Medulla oblongata (tissue), 1 donor: ENCODE measurements around the gene NCOA1.
A peak's percentile ranks its signal among the peaks of the same experiment; 100 is the strongest.

Source experiments
- DNase-seq: peaks from one replicate; pipeline ENCODE4 v3.0.0-alpha.2; 2015; ENCODE audit errors: extremely low spot score

NCOA1 gene

GRCh38 chr2:24739354-24740025 is 248.4 kb downstream of the NCOA1 start:
- DNase-seq = no peak

DNA sequence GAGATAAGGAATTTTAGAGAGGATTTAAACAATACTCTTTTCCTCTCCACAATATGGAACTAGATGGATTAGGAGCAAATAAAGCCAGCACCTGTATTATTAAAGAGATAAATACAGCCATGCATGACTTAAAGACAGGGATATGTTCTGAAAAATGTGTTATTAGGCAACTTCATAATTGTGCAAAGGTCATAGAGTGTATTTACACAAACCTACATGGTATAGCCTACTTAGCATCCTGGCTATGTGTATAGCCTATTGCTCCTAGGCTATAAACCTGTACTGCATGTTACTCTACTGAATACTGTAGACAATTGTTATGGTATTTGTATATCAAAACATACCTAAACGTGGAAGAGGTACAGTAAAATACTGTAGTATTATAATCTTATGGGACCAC is 249.1 kb downstream of the NCOA1 start:
- DNase-seq = no peak

DNA sequence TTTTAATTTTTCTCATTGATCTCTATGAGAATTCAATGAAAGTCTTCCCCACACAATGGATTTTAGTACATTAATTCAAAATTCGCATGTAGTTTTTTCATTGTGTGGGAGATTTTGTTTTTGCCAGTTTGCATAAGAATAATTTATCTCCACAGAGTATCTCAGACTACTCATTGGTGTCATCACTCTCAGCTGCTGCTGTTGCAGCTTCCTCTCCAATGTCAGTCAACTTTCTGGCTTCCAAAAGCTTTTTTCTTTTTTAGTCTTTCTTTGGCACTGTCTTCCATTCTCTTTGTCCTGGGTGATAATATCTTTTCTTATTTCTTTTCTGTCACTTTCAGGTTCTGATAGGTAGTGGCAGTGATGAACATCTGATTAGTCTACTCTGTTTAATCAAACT is 251.7 kb downstream of the NCOA1 start:
- DNase-seq = no peak

DNA sequence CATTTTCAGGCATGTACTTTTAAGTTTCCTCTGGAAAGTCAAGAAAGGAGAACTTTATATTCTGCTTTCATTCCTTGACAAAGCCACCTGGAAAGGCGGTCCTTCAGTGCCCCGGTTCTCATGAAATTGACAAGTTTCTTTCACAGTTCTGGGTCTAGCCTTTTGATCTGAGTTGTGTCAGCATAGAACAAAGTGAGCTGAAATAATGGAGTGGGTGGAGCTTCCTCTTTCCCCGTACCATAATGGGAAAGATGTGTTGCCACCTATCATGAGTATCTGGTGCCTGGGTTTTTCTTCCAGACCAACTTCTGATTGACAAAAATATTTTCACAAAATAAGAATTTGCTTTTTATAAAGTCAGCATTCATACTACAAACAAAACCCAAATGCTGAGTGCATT is 252.9 kb downstream of the NCOA1 start:
- peak; percentile 28 for DNase-seq

DNA sequence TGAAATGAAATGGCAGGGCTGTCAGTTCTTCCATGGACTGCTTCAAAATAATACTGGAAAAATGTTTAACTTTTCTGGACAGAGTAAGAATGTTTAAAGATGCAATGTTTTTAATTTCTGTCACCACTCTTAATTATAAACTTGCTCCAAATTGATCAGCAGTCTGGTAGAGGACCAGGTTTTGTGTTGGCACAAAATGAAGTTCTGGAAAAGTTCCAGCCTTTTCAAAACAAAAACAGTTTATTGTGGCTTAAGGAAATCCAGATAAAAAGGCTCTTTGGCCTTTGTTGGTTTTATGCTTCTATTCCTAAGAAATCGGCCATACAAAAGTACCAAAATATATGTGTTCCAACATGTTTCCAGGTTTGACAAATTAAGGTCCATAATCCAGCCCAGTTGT is 253.3 kb downstream of the NCOA1 start:
- DNase-seq = peak; percentile 24

- DNase-seq = no peak
Observed at GRCh38 chr2:24745825-24746224, 254.8 kb downstream of the NCOA1 start.

DNA sequence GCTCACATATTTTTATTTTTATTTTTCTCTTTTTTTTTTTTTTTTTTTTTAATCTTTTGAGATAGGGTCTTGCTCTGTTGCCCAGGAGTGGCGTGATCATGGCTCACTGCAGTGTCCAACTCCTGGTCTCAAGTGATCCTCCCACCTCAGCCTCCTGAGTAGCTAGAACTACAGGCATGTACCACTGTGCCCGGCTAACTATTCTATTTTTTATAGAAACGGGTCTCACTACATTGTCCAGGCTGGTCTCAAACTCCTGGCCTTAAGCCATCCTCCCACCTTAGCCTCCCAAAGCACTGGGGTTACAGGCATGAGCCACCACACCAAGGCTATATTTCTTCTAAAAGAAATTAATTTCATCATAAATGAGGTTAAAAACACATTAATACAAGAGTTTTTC is 256.2 kb downstream of the NCOA1 start:
- DNase-seq = no peak

DNA sequence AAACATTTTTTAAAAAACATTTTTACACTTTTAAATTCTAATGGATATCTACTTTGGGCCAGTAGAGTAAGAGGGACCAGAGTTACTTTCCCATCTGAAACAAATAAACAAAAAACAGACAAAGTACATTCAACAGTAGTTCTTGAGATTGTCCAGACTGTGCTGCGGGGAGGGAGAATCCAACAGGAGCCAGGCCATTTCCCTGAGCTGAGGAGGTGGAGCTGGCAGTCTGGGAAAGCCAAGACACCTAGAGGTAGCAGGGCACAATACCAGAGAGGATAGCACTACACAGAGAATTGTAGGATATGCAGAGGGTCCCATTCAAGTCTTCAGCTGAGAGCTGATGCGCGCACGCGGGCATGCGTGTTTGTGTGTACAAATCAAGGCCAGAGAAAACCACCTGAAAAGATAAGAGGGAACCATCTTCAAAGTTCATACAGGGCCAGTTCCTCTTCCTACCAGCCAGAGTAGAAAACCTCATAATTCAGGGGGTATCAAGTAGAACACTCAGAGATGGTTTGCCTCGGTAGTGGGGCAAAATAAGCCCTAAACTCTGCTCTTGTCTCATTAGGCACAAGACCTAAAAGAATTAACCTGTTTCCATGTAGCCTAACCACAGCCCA is 258.1 kb downstream of the NCOA1 start:
- DNase-seq = no peak

GRCh38 chr2:24754985-24755705 is 264.1 kb downstream of the NCOA1 start:
- no peak for DNase-seq

DNA sequence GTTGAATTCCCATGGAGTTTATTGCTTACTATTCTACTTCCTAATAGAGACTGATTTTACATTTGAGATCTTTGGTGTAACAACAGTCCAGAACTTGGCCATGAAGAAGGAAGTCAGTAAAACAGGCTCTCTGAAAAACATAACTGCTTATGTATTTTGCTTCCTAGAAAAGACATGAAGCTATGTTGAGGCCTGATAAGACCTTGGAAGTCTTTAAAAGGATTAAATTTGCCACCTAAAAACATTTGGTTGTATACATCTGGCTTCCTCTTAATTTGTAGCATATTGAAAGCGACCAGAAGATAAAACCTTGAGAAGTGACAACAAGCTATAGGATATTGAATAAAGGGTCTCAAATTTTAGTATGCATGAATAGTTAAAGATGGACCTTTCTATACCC is 265.7 kb downstream of the NCOA1 start:
- DNase-seq = no peak

DNA sequence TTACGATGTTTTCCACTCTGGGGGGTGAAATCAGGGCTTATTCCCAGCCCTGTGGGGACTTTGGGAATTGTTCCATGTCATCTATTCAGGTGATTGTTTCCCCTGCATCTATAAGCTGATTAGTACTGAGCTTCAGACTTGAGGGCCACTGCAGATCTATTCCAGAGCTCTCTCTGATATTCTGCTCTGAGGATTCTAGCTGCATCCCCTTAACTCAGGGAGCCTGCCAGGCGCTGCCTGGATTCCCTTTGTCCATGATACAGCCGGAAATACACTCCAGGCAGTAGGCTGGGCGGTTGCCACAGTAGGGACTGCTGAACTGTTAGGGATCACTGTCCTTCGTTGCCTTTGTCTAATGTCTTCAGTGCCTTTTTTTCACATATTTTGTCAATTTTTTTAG is 270.8 kb downstream of the NCOA1 start:
- DNase-seq = peak; percentile 69

DNA sequence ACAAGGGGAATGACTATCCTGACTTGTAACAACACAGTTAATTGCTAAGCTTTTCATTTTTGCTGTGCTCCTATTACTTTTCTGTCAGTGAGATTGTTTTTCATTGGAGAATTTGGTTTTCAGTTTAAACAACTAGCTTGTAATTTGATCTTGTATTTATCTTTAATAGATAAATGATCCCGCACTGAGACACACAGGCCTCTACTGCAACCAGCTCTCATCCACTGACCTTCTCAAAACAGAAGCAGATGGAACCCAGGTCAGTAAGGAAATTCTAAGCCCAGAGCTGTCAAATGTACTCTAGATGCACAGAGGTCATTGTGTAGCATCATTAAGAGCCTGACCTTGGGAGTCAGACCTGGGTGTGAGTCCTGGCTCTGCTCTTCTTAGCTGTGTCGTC is 271.5 kb downstream of the NCOA1 start:
- no peak for DNase-seq

- no peak for DNase-seq
Observed at GRCh38 chr2:24763843-24764242, 272.8 kb downstream of the NCOA1 start.

GRCh38 chr2:24766609-24767008 is 275.6 kb downstream of the NCOA1 start:
- no peak for DNase-seq

- no peak for DNase-seq
Observed at GRCh38 chr2:24768013-24768412, 277.0 kb downstream of the NCOA1 start.

- no peak for DNase-seq
Observed at GRCh38 chr2:24768601-24769000, 277.5 kb downstream of the NCOA1 start.

DNA sequence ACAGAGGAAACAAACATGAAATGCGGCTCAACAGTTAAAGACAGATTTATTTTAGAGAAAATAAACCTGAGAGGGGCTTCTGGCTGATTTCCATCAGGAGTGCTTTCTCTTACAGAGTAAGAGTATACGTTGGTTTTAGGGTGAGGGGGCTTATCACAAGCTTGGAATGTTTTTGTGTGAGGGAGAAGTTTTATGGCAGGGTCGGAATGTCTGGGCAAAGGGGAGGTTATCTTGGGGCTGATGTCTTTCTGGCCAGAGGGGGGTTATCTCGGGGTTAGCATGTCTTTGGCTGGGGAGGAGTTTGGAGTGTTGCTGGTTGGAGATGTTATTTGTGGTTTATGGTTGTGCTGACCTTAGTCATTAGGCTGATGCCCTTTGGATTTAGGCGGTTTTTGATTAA is 280.0 kb downstream of the NCOA1 start:
- DNase-seq = no peak

- no peak for DNase-seq
Observed at GRCh38 chr2:24771764-24772586, 280.9 kb downstream of the NCOA1 start.

GRCh38 chr2:24774373-24774772 is 283.3 kb downstream of the NCOA1 start:
- no peak for DNase-seq

DNA sequence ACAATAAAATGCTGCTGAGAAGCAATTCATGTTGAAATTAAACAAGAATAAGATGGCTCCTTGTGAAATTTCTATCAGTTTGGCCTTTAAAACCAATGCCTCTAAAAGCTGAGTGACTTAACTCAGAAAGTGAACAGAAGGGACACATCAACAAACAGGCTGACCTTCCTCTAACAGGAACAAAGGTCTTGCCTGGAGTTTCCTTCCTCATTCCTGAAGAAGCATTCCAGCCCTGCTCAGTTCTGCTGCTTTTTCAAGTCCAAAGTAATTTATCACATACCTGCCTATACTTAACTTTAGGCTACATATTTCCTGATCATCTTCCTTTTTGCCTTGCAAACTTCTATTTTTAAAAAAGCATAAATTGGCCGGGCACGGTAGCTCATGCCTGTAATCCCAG is 288.1 kb downstream of the NCOA1 start:
- no peak for DNase-seq

- DNase-seq = no peak
Observed at GRCh38 chr2:24783641-24784040, 292.6 kb downstream of the NCOA1 start.

DNA sequence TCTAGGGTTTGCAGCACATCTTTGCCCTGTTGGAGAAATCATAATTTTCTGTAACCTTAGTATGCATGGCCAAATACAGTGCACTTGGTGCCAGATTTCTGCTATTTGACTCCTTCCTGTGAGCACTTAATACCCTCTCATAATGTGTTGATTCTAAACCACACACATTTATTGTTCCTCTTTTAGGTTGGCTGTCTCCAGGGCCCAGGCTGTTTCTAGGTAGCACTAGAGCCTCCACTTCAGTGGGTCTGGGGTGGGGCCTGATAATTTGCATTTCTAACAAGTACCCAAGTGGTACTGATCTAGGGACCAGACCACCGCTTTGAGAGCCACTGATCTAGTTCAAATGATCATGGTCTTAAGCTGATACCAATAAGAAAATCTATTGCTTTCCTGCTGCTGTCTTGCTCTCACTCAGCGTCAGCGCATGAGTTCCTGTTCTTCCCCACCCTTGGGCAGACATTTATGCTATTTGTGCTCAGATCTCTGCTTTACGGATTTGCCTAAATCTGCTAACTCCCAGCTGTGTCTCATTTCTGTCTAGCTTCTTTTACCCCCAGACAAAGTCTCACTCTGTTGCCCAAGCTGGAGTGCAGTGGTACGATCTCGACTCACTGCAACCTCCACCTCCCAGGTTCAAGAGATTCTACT is 294.7 kb downstream of the NCOA1 start:
- DNase-seq = no peak
